HG03095 (cell line): ENCODE results near the gene MRPL41.
"Not testable (repeated sequence)": the region's sequence is repeated elsewhere in the genome, so short reads cannot be mapped to it uniquely, and the experiment has no call there.

ENCODE experiments used
- ATAC-seq: cut with Tn5 transposase; IDR thresholded peaks from one replicate; pipeline ENCODE4 v1.9.1; 2021; ENCODE audit warnings: moderate library complexity; ENCODE audit not compliant: unreplicated experiment

The MRPL41 gene

GRCh38 chr9:137581361-137582285 lies 29.9 kb downstream of the MRPL41 start:
- ATAC-seq: no peak

GRCh38 chr9:137582286-137582860 lies 30.7 kb downstream of the MRPL41 start:
- ATAC-seq: no peak

- no peak for ATAC-seq
Observed at GRCh38 chr9:137583347-137583746, 31.7 kb downstream of the MRPL41 start.

- no peak for ATAC-seq
Observed at GRCh38 chr9:137583957-137584356, 32.3 kb downstream of the MRPL41 start.

- no peak for ATAC-seq
Observed at GRCh38 chr9:137586854-137587253, 35.2 kb downstream of the MRPL41 start.

- ATAC-seq: no peak
Observed at GRCh38 chr9:137588311-137588710, 36.6 kb downstream of the MRPL41 start.

- ATAC-seq: no peak
Observed at GRCh38 chr9:137588891-137589290, 37.2 kb downstream of the MRPL41 start.

GRCh38 chr9:137589441-137590122 lies 37.9 kb downstream of the MRPL41 start:
- ATAC-seq: no peak

GRCh38 chr9:137590123-137590468 lies 38.4 kb downstream of the MRPL41 start:
- peak; percentile 19 for ATAC-seq

- peak; percentile 78 for ATAC-seq
Observed at GRCh38 chr9:137590469-137591383, 39.0 kb downstream of the MRPL41 start, which contains the start of gene ZMYND19. ZMYND19 (minus strand) TSS chr9:137590512; CDS start chr9:137590263, 249 bp downstream.

GRCh38 chr9:137592767-137593166 lies 41.1 kb downstream of the MRPL41 start:
- no peak for ATAC-seq

- no peak for ATAC-seq
Observed at GRCh38 chr9:137593176-137593575, 41.5 kb downstream of the MRPL41 start.

GRCh38 chr9:137596577-137596976 lies 44.9 kb downstream of the MRPL41 start:
- not testable (repeated sequence) for ATAC-seq

- ATAC-seq: no peak
Observed at GRCh38 chr9:137598943-137599342, 47.3 kb downstream of the MRPL41 start.
